Measurements from ENCODE around the gene SLC22A31. TPM values are rescaled to one million over a fixed set of nuclear protein-coding genes. Genes with fewer than 3 reads are reported as not detected.
A peak's percentile ranks its signal among the peaks of the same experiment; 100 is the strongest.
"Not testable (repeated sequence)": the region's sequence is repeated elsewhere in the genome, so short reads cannot be mapped to it uniquely, and the experiment has no call there.

The SLC22A31 gene
- total RNA-seq, 1 donor from 2014 or later: not detected

DNA sequence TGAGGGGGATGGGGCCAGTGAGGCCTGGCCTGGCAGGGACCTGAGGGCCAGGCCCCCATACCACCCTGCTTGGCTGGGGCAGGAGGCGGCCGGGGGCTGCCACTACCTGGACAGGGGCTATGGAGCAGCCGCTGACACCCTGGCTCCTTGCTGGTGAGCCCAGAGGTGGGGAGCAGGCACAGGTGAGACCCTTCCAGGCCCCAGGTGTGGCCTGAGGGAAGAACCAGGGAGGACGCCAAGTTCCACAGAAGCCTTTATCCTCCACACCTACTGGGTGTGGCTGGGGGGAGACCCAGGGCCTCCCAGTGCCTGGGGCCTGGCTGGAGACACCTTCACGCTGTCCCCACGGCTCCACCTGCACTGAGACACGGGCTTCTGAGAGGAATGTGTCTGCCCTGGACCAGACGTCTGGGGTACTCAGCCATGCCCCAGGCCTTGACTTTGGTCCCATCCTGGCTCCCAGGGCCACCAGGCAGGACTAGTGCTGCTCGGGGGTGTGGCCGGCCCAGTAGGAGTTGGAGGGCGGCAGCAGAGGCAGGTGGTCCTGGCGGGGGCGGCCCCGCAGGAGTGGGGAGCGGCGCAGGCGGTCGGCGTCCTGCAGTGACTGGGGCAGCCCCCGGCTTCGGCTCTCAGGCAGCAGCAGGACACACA, 4.7 kb downstream of the SLC22A31 start:
- intact Hi-C loops (cut with micrococcal nuclease): no loop called here
- DNase-seq: no peak
- ATAC-seq: no peak

DNA sequence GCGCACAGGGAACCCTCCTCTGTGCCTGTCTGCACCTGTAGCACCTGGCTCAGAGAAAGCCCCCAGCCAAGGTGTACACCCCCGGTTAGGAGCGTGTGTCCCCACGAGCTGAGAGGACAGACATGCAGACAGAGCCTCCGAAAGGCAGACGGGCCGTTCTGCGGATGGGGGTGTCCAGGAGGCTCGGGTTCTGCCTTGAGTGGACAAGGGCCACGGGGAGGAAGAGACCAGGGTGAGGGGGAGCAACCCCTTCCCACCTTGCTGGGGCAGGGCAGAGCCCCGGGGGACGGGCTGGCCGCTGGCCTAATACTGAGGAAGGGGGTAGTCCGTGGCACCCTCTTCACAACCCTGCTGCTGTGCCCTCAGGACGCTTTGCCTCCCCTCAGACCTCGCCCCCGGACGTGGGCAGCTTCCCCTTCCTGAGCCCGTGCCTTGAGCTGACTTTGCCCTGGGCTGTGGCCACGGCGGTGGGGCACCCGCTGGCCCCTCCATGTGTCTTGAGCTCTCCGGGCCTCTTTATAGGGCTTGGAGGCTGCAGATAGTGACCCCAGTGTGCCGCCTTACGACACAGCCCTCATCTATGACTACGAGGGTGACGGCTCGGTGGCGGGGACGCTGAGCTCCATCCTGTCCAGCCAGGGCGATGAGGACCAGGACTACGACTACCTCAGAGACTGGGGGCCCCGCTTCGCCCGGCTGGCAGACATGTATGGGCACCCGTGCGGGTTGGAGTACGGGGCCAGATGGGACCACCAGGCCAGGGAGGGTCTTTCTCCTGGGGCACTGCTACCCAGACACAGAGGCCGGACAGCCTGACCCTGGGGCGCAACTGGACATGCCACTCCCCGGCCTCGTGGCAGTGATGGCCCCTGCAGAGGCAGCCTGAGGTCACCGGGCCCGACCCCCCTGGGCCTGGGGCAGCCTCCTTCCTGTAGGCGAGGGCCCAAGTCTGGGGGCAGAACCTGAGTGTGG, 5.7 kb downstream of the SLC22A31 start:
- DNase-seq: no peak
- intact Hi-C loops (cut with micrococcal nuclease): no loop called here
- no peak for ATAC-seq

DNA sequence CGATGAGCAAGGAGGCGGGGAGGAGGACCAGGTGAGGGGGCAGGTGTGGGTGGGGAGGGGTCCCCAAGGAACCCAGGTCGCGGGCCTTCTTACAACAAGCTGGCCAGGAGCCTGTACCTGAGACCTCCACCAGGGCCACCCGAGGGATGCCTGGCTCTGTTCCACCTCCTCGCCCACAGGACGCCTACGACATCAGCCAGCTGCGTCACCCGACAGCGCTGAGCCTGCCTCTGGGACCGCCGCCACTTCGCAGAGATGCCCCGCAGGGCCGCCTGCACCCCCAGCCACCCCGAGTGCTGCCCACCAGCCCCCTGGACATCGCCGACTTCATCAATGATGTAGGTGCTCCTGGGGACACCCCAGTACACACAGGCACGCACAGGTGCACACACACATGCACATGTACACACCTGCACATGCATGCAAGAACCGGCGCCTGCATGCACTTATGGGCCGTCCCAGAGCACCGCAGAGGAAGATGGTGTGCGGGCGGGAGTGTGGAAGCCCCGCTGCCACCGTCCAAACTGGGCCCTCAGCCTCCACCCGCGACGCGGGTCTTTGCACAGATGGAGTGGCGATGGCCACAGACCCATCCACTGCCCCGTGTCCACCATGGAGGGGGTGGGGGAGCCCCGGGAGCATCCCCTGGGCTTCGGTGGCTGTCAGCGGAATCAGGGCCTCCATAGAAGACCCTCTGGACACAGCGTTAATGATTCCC, 6.6 kb downstream of the SLC22A31 start:
- DNase-seq: no peak
- intact Hi-C loops (cut with micrococcal nuclease): no loop called here

DNA sequence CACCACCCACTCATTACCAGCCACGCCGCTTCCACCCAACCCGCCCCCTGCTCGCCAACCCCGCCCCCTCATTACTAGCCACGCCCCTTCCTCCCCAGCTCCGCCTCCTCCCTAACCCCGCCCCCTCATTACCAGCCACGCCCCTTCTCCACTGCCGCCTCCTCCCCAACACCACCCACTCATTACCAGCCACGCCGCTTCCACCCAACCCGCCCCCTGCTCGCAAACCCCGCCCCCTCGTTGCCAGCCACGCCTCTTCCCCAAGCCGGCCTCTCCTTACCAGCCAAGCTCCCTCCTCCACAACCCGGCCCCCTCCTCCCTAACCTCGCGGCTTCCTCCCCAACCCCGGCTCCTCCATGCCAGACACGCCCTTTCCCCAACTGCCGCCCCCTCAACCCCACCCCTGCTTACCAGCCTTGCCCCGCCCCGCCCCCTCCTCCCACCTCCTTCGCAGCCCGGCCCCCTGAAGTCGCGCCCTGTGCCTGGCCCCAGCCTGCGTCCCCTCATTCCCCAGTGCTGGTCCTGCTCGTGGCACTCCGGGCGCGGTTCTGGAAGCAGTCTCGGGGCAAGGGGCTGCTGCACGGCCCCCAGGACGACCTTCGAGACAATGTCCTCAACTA, 7.3 kb downstream of the SLC22A31 start:
- DNase-seq (peak; percentile 62), ATAC-seq (peak; percentile 38)
- intact Hi-C loops (cut with micrococcal nuclease): no loop called here

More for the DNA sequence above, 6.6 kb downstream of the SLC22A31 start:
- no peak for ATAC-seq

DNA sequence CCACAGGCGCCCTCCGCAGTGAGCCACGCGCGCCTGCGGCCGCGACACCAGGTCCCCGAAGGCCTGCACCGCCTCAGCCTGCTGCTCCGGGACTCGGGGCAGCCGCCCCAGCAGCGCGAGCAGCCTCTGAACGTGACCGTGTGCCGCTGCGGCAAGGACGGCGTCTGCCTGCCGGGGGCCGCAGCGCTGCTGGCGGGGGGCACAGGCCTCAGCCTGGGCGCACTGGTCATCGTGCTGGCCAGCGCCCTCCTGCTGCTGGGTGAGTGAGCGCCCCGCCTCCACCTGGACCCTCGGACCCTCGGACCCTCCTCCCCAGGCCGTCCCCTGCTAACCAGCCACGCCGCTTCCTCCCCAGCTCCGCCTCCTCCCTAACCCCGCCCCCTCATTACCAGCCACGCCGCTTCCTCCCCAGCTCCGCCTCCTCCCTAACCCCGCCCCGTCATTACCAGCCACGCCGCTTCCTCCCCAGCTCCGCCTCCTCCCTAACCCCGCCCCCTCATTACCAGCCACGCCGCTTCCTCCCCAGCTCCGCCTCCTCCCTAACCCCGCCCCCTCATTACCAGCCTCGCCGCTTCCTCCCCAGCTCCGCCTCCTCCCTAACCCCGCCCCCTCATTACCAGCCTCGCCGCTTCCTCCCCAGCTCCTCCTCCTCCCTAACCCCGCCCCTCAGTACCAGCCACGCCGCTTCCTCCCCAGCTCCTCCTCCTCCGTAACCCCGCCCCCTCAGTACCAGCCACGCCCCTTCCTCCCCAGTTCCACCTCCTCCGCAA, 8.0 kb downstream of the SLC22A31 start:
- intact Hi-C loops (cut with micrococcal nuclease): not testable (repeated sequence)
- peak; percentile 48 for ATAC-seq

DNA sequence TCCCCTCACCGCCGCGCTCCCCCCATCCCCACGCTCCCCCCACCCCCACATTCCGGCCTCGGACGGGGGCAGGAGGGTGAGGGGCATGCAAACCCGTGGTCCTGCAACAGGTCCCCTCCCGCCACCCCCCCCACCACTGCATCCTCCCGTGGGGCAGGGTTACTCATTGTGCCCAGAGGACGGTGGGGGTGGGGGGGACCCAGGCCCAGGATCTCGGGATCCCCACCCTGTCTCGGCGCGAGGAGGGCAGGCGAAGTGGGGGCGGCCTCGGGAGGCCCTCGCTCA, 8.5 kb downstream of the SLC22A31 start:
- intact Hi-C loops (cut with micrococcal nuclease): no loop called here
- DNase-seq: no peak
- ATAC-seq: no peak

More for the DNA sequence above, 8.0 kb downstream of the SLC22A31 start:
- not testable (repeated sequence) for DNase-seq

DNA sequence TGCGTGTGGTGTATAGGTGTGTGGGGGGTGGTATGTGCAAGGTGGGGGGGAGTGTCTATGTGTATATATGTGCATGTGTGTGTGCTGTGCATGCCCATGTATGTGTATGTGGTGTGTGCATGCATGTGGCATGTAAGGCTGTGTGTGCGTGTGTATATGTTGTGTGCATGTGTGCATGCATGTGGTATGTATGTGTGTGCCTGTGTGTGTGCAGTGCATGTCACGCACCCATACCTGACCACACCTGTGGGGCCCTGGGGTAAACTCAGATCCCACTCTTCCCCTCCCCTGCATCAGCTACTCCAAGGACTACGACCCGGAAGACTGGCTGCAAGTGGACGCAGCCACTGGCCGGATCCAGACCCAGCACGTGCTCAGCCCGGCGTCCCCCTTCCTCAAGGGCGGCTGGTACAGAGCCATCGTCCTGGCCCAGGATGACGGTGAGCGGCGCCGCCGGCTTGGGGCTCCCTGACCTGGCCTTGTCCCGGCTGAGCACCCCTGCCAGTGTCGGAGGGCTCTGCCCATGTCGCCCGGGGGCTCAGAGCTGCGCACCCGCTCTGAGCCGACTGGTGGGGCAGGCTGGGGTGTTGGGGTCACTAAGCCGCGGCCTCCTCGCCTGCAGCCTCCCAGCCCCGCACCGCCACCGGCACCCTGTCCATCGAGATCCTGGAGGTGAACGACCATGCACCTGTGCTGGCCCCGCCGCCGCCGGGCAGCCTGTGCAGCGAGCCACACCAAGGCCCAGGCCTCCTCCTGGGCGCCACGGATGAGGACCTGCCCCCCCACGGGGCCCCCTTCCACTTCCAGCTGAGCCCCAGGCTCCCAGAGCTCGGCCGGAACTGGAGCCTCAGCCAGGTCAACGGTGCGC, 9.1 kb downstream of the SLC22A31 start:
- no peak for DNase-seq
- intact Hi-C loops (cut with micrococcal nuclease): no loop called here
- ATAC-seq: no peak

DNA sequence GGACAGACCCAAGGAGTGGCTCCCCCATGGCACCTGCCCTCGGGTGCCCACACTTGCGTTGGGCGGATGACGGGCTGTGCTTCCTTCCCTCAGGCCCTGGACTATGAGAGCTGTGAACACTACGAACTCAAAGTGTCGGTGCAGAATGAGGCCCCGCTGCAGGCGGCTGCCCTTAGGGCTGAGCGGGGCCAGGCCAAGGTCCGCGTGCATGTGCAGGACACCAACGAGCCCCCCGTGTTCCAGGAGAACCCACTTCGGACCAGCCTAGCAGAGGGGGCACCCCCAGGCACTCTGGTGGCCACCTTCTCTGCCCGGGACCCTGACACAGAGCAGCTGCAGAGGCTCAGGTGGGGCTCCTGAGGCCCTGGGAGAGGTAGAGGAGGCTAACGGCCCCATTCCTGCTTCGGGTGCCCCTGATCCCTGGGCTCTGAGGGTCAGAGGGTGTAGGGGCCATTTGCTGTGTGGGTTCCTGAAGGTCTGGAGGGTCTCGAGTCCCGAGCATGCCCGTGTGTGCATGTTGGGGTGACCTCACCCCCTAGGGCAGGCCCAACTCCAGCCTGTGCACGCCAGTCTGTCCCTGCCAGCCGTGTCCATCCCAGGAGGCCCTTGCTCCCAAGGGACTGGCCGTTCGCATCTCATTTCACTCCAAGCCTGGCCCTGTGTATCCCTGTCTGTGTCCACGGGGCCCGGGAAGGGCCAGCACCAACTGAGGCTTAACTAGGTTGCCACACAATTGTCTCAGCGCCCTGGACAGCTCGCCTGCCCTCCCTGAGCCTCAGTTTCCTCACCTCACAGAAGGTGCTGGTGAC, 10.0 kb downstream of the SLC22A31 start:
- intact Hi-C loops (cut with micrococcal nuclease): no loop called here
- ATAC-seq (no peak), DNase-seq (no peak)

DNA sequence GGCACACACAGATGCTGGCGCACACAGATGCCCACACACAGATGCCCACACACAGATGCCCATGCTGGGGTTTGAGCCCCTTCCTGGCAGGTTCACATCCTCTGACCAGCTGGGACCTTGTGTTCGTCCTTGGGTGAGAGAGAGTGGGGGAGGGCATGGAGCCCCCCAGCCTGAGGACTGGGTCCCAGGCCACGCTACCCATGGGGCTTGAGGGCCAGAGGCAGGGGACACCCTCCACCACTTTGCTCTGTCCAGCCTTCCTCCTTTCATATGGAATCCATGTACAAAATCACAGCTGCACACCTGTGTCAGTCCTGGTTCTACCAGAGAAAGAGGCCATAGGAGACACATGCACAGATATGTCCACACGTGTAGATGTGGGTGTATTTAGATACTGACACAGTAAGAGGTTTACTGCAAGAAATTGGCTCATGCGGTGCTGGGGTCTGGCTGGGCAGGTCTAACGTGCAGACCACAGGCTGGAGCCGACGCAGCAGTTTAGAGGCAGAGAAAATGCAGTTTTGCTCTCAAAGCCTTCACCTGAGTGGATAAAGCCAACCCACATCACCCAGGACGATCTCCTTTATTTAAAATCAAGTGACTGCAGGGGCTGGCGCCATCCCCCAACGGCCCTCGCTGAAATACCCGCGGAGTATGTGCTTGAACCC, 10.8 kb downstream of the SLC22A31 start:
- ATAC-seq (no peak), DNase-seq (no peak)
- intact Hi-C loops (cut with micrococcal nuclease): no loop called here

DNA sequence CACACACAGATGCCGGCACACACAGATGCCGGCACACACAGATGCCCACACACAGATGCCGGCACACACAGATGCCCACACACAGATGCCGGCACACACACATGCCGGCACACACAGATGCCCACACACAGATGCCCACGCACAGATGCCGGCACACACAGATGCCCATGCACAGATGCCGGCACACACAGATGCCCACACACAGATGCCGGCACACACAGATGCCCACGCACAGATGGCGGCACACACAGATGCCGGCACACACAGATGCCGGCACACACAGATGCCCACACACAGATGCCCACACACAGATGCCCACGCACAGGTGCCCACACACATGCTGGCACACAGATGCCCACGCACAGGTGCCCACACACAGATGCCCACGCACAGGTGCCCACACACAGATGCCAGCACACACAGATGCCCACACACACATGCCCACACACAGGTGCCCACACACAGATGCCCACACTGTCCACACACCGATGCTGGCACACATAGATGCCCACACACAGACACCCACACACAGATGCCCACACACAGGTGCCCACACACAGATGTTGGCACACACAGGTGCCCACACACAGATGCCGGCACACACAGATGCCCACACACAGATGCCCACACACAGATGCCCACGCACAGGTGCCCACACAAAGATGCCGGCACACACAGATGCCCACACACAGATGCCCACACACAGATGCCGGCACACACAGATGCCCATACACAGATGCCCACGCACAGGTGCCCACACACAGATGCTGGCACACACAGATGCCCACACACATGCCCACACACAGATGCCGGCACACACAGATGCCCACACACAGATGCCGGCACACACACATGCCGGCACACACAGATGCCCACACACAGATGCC, 11.6 kb downstream of the SLC22A31 start:
- DNase-seq: peak; percentile 9
- intact Hi-C loops (cut with micrococcal nuclease); ATAC-seq: not testable (repeated sequence)

DNA sequence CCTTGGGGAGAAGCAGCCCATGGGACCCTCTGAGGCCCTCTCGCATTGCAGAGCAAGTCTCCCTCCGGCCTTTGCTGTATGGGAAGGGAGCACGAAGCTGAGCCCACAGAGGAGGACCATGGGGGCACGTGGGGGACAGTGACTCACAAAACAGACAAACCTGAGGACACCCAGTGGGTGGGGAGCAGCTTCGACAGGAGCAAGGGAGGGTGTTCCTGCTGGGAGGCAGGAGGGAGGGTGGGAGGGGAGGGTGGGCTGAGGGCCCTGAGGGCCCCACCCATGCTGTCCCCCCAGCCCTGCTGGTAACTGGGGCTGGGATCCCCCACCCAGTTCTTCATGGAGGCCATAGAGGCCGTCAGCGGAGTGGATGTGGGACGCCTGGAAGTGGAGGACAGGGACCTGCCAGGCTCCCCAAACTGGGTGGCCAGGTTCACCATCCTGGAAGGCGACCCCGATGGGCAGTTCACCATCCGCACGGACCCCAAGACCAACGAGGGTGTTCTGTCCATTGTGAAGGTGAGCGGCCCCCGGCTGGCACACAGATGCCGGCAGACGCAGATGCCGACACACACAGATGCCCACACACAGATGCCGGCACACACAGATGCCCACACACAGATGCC, 12.5 kb downstream of the SLC22A31 start:
- DNase-seq (no peak), ATAC-seq (no peak)
- intact Hi-C loops (cut with micrococcal nuclease): no loop called here

DNA sequence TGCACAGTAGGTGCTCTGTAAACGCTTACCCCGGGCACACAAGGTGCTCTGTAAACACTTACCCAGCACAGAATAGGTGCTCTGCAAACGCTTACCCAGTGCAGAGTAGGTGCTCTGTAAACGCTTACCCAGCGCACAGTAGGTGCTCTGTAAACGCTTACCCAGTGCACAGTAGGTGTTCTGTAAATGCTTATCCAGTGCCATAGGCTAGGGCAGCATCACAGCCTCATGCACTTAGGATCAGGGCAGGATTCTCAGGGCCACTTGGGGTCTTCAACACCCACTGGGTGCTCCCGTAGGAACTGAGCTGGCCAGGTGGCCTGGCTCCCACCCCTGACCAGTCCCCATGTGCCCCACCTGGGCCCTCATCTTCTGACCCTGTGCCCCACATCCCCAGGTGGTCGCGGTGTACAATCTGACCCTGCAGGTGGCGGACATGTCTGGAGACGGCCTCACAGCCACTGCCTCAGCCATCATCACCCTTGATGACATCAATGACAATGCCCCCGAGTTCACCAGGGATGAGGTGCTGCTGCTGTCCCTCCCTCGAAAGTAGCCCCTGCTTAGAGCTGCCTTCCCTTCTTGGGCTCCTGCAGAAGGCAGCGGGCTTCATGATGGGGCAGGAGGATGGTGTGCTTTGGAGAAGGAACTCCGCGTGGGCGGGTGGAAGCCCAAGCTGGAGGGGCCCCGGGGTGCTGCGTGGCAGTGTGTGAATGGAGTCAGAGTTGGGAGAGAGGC, 13.1 kb downstream of the SLC22A31 start:
- DNase-seq: peak; percentile 24
- intact Hi-C loops (cut with micrococcal nuclease): no loop called here
- no peak for ATAC-seq

DNA sequence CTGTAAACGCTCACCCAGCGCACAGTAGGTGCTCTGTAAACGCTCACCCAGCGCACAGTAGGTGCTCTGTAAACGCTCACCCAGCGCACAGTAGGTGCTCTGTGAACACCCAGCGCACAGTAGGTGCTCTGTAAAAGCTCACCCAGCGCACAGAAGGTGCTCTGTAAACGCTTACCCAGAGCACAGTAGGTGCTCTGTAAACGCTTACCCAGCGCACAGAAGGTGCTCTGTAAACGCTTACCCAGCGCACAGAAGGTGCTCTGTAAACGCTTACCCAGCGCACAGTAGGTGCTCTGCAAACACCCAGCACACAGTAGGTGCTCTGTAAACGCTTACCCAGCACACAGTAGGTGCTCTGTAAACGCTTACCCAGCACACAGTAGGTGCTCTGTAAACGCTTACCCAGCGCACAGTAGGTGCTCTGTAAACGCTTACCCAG, 13.7 kb downstream of the SLC22A31 start:
- peak; percentile 3 for DNase-seq
- ATAC-seq; intact Hi-C loops (cut with micrococcal nuclease): not testable (repeated sequence)

DNA sequence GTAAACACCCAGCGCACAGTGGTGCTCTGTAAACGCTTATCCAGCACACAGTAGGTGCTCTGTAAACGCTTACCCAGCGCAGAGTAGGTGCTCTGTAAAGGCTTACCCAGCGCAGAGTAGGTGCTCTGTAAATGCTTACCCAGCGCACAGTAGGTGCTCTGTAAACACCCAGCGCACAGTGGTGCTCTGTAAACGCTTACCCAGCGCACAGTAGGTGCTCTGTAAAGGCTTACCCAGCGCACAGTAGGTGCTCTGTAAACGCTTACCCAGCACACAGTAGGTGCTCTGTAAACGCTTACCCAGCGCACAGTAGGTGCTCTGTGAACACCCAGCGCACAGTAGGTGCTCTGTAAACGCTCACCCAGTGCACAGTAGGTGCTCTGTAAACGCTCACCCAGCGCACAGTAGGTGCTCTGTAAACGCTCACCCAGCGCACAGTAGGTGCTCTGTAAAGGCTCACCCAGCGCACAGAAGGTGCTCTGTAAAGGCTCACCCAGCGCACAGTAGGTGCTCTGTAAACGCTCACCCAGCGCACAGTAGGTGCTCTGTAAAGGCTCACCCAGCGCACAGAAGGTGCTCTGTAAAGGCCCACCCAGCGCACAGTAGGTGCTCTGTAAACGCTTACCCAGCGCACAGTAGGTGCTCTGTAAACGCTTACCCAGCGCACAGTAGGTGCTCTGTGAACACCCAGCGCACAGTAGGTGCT, 14.3 kb downstream of the SLC22A31 start:
- DNase-seq; intact Hi-C loops (cut with micrococcal nuclease); ATAC-seq: not testable (repeated sequence)

Data from left ventricle myocardium superior (tissue), 1 donor.